Measurements from ENCODE around the gene SMIM38. TPM values are rescaled to one million over a fixed set of nuclear protein-coding genes. Genes with fewer than 3 reads are reported as not detected.

The SMIM38 gene
- total RNA-seq, 1 experiment from 2014 or later = 0.54 TPM

DNA sequence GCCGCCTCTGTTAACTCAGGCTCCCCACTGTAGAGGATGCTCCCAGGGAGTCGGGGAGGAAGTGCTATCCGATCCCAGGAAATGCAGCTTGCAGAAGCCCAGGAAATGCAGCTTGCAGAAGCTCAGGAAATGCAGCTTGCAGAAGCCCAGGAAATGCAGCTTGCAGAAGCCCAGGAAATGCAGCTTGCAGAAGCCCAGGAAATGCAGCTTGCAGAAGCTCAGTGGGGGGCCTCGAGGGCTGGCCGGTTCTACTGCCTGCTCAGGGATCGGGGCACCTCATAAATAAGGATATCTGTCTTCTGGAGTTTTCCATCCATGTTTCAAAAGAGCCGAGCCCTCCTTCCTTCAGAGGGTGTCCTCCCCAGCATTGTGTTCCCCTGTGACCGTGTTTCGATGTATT is 25.1 kb upstream of the SMIM38 start:
- H3K4me2 ChIP-seq (ENCODE audit: low read length) = no peak overlapping the region
- intact Hi-C loops (cut with micrococcal nuclease) = no loop called here
- TF ChIP-seq, protein P1, sequence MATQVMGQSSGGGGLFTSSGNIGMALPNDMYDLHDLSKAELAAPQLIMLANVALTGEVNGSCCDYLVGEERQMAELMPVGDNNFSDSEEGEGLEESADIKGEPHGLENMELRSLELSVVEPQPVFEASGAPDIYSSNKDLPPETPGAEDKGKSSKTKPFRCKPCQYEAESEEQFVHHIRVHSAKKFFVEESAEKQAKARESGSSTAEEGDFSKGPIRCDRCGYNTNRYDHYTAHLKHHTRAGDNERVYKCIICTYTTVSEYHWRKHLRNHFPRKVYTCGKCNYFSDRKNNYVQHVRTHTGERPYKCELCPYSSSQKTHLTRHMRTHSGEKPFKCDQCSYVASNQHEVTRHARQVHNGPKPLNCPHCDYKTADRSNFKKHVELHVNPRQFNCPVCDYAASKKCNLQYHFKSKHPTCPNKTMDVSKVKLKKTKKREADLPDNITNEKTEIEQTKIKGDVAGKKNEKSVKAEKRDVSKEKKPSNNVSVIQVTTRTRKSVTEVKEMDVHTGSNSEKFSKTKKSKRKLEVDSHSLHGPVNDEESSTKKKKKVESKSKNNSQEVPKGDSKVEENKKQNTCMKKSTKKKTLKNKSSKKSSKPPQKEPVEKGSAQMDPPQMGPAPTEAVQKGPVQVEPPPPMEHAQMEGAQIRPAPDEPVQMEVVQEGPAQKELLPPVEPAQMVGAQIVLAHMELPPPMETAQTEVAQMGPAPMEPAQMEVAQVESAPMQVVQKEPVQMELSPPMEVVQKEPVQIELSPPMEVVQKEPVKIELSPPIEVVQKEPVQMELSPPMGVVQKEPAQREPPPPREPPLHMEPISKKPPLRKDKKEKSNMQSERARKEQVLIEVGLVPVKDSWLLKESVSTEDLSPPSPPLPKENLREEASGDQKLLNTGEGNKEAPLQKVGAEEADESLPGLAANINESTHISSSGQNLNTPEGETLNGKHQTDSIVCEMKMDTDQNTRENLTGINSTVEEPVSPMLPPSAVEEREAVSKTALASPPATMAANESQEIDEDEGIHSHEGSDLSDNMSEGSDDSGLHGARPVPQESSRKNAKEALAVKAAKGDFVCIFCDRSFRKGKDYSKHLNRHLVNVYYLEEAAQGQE (IDR thresholded peaks at IDR 0.05; ENCODE audit: low read depth) = no peak
- TF ChIP-seq SRF (IDR thresholded peaks at IDR 0.05; ENCODE audit: low read depth) = no peak
- H3K9me2 ChIP-seq (ENCODE audit: insufficient read depth) = no peaks in the 10 kb centered on the region
- peaks cover 0 to 12% of the 10 kb centered on the region in 2 experiments; a peak in 1 of 4 replicates for H3K9me3 ChIP-seq (ENCODE audit: control insufficient read depth in 1 of 2, insufficient read depth in 1 of 2, low read depth in 1 of 2, low read length in 2 of 2)
- DNase-seq (ENCODE audit: low read depth, low spot score) (no peak), ATAC-seq (no peak)
- ChIA-PET POLR2A (interaction anchor here (1.5 kb wide), 1 partner anchor 163 kb away, joined by 16 read pairs; the partner anchor contains the start of gene MYEOV), CTCF (interaction anchor here (0.7 to 2.5 kb wide), 14 partner anchors 8 to 710 kb away, joined by 3 to 32 read pairs (median 8); partner anchors contain the start of gene MYEOV), RAD21 (ENCODE audit: low non-redundant PET in 1 of 2, low total read pairs in 2 of 2, uncharacterized antibody in 2 of 2, unreplicated experiment in 2 of 2) (interaction anchor here in 1 of 2 experiments (1.1 to 1.3 kb wide), 2 partner anchors 8 to 36 kb away, joined by 4 to 5 read pairs; no protein-coding TSS in a partner anchor)
- H3K27ac ChIP-seq (ENCODE audit: low read depth, low read length) = no peak overlapping the region
- H2AFZ ChIP-seq (ENCODE audit: low read depth, low read length, poor library complexity, severe bottlenecking) = no peak overlapping the region
- H3K9ac ChIP-seq (ENCODE audit: low read length) = no peak overlapping the region
- no peaks in the 10 kb centered on the region for H3K27me3 ChIP-seq (ENCODE audit: insufficient read depth, low read length)
- H3K4me1 ChIP-seq (ENCODE audit: control insufficient read depth in 1 of 2, insufficient read depth in 2 of 2, low read length in 2 of 2) = peaks cover 13 to 18% of the 10 kb centered on the region in 2 experiments
- H4K20me1 ChIP-seq (ENCODE audit: insufficient read depth) = no peaks in the 10 kb centered on the region
- BruUV-seq (replicated peaks) = no TSS peak
- no peaks in the 10 kb centered on the region for H3K79me2 ChIP-seq (ENCODE audit: insufficient read depth, low read length)
- no peaks in the 10 kb centered on the region for H3K36me3 ChIP-seq (ENCODE audit: control insufficient read depth in 1 of 2, insufficient read depth in 2 of 2, low read length in 2 of 2)
- no peak overlapping the region for H3K4me3 ChIP-seq (replicated peaks in 1 of 2; ENCODE audit: low read depth in 1 of 2, low read length in 2 of 2)

DNA sequence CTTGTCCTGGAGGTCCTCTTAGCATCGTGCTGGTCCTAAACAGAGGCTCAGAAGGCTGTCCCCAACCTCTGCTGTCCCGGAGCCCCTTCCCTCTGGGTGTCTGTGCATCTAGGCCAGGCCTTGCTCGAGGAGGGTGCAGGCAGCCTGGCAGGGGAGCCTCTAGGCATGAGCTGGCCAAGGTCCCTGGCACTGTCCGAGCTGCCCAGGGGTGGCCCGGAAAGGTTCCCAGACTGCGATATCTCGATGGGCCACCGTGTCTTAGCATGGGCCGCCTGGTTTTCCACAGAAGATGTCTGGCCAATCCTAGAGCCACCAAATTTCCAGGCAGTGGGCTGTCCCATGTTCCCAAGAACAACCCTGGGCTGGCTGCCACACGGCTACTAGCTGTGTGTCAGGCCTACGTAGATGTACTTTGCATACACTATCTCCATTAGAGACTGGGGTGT is 24.6 kb upstream of the SMIM38 start:
- POLR2A ChIA-PET = interaction anchor here (0.8 to 1.5 kb wide), 3 partner anchors 162 to 511 kb away, joined by 4 to 16 read pairs (median 5); partner anchors contain the start of gene MYEOV
- TF ChIP-seq, protein P2, sequence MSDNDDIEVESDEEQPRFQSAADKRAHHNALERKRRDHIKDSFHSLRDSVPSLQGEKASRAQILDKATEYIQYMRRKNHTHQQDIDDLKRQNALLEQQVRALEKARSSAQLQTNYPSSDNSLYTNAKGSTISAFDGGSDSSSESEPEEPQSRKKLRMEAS (IDR thresholded peaks at IDR 0.05) = no peak
- TF ChIP-seq EZH2 (IDR thresholded peaks at IDR 0.05) (no peak), YY1 (IDR thresholded peaks at IDR 0.05; ENCODE audit: extremely low read depth, insufficient replicate concordance, low read depth, low read length) (no peak), RAD21 (IDR thresholded peaks at IDR 0.05; ENCODE audit: low read depth) (no peak), SIN3A (IDR thresholded peaks at IDR 0.05; ENCODE audit: low read depth) (no peak), EZH2phosphoT487 (IDR thresholded peaks at IDR 0.05; ENCODE audit: borderline replicate concordance) (no peak), EGR1 (IDR thresholded peaks at IDR 0.05; ENCODE audit: low read depth) (no peak), TCF7L2 (IDR thresholded peaks at IDR 0.05; ENCODE audit: borderline replicate concordance, extremely low read depth, insufficient read depth, insufficient read length) (no peak), FOSL1 (IDR thresholded peaks at IDR 0.05; ENCODE audit: low read depth) (no peak), POLR2AphosphoS5 (IDR thresholded peaks at IDR 0.05; ENCODE audit: low read depth, low read length) (no peak)
- TF ChIP-seq, protein P3, sequence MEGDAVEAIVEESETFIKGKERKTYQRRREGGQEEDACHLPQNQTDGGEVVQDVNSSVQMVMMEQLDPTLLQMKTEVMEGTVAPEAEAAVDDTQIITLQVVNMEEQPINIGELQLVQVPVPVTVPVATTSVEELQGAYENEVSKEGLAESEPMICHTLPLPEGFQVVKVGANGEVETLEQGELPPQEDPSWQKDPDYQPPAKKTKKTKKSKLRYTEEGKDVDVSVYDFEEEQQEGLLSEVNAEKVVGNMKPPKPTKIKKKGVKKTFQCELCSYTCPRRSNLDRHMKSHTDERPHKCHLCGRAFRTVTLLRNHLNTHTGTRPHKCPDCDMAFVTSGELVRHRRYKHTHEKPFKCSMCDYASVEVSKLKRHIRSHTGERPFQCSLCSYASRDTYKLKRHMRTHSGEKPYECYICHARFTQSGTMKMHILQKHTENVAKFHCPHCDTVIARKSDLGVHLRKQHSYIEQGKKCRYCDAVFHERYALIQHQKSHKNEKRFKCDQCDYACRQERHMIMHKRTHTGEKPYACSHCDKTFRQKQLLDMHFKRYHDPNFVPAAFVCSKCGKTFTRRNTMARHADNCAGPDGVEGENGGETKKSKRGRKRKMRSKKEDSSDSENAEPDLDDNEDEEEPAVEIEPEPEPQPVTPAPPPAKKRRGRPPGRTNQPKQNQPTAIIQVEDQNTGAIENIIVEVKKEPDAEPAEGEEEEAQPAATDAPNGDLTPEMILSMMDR (IDR thresholded peaks at IDR 0.05 in 2 of 3, conservative IDR thresholded peaks at IDR 0.05 in 1 of 3; ENCODE audit: borderline replicate concordance in 1 of 3, insufficient read depth in 1 of 3, low read depth in 2 of 3, low read length in 2 of 3) = no peak

More for the DNA sequence above, 24.6 kb upstream of the SMIM38 start:
- CTCF ChIA-PET = interaction anchor here (0.6 to 2.5 kb wide), 27 partner anchors 9 to 709 kb away, joined by 3 to 32 read pairs (median 4); partner anchors contain the start of genes MYEOV and SMIM38
- Histone ChIP-seq H3K4me3 (replicated peaks in 1 of 2; ENCODE audit: low read depth in 1 of 2, low read length in 2 of 2) (no peak overlapping the region), H3K36me3 (ENCODE audit: control insufficient read depth in 1 of 2, insufficient read depth in 2 of 2, low read length in 2 of 2) (no peaks in the 10 kb centered on the region), H3K4me2 (ENCODE audit: low read length) (peak overlapping the region; percentile 54), H3K79me2 (ENCODE audit: insufficient read depth, low read length) (no peaks in the 10 kb centered on the region), H3K27me3 (ENCODE audit: insufficient read depth, low read length) (no peaks in the 10 kb centered on the region), H4K20me1 (ENCODE audit: insufficient read depth) (no peaks in the 10 kb centered on the region), H2AFZ (ENCODE audit: low read depth, low read length, poor library complexity, severe bottlenecking) (no peak overlapping the region), H3K4me1 (ENCODE audit: control insufficient read depth in 1 of 2, insufficient read depth in 2 of 2, low read length in 2 of 2) (peaks cover 13 to 18% of the 10 kb centered on the region in 2 experiments), H3K9me2 (ENCODE audit: insufficient read depth) (no peaks in the 10 kb centered on the region), H3K9ac (ENCODE audit: low read length) (peak overlapping the region; percentile 48), H3K9me3 (ENCODE audit: control insufficient read depth in 1 of 2, insufficient read depth in 1 of 2, low read depth in 1 of 2, low read length in 2 of 2) (peaks cover 0 to 12% of the 10 kb centered on the region in 2 experiments; a peak in 1 of 4 replicates), H3K27ac (ENCODE audit: low read depth, low read length) (no peak overlapping the region)
- intact Hi-C loops (cut with micrococcal nuclease) = no loop called here
- RAD21 ChIA-PET (ENCODE audit: low non-redundant PET in 1 of 2, low total read pairs in 2 of 2, uncharacterized antibody in 2 of 2, unreplicated experiment in 2 of 2) = interaction anchor here (0.5 to 1.6 kb wide), 12 partner anchors 8 to 539 kb away, joined by 3 to 8 read pairs (median 4); partner anchors contain the start of gene MYEOV (in 2 of the 2)
- peak; percentile 56 for ATAC-seq
- DNase-seq (ENCODE audit: low read depth, low spot score) = no peak
- no TSS peak for BruUV-seq (replicated peaks)
